ENCODE data around the gene ZNF578.
"Not testable (repeated sequence)": the region's sequence is repeated elsewhere in the genome, so short reads cannot be mapped to it uniquely, and the experiment has no call there.

Gene ZNF578

GRCh38 chr19:52518646-52519045 is 65.3 kb downstream of the ZNF578 start:
- DNase-seq, result no peak

GRCh38 chr19:52519175-52519574 is 65.8 kb downstream of the ZNF578 start:
- DNase-seq, result not testable (repeated sequence)

- DNase-seq, result no peak
Measured at GRCh38 chr19:52520013-52520412, 66.7 kb downstream of the ZNF578 start.

GRCh38 chr19:52522551-52522950 is 69.2 kb downstream of the ZNF578 start:
- no peak for DNase-seq

GRCh38 chr19:52524086-52524485 is 70.7 kb downstream of the ZNF578 start:
- no peak for DNase-seq

- peak; percentile 92 for DNase-seq
Measured at GRCh38 chr19:52527134-52527955, 74.0 kb downstream of the ZNF578 start, which contains the start of gene ZNF808. ZNF808 (plus strand) TSS chr19:52527668; CDS start chr19:52543285, 15,617 bp downstream.

GRCh38 chr19:52527956-52528351 is 74.6 kb downstream of the ZNF578 start:
- no peak for DNase-seq

- DNase-seq, result no peak
Measured at GRCh38 chr19:52532480-52532879, 79.1 kb downstream of the ZNF578 start.

GRCh38 chr19:52533901-52534300 is 80.5 kb downstream of the ZNF578 start:
- no peak for DNase-seq

GRCh38 chr19:52535385-52535770 is 82.0 kb downstream of the ZNF578 start:
- DNase-seq, result not testable (repeated sequence)

- no peak for DNase-seq
Measured at GRCh38 chr19:52535771-52536447, 82.6 kb downstream of the ZNF578 start.

GRCh38 chr19:52536448-52536800 is 83.1 kb downstream of the ZNF578 start:
- no peak for DNase-seq

GRCh38 chr19:52538815-52539214 is 85.5 kb downstream of the ZNF578 start:
- DNase-seq, result not testable (repeated sequence)

- DNase-seq, result not testable (repeated sequence)
Measured at GRCh38 chr19:52541176-52541575, 87.8 kb downstream of the ZNF578 start.

- DNase-seq, result no peak
Measured at GRCh38 chr19:52541608-52542007, 88.3 kb downstream of the ZNF578 start.

- DNase-seq, result not testable (repeated sequence)
Measured at GRCh38 chr19:52542541-52542940, 89.2 kb downstream of the ZNF578 start.

- DNase-seq, result no peak
Measured at GRCh38 chr19:52542984-52543664, 89.8 kb downstream of the ZNF578 start.

GRCh38 chr19:52554216-52554971 is 101.0 kb downstream of the ZNF578 start:
- no peak for DNase-seq

- no peak for DNase-seq
Measured at GRCh38 chr19:52557231-52557995, 104.1 kb downstream of the ZNF578 start.

GRCh38 chr19:52558732-52559445 is 105.5 kb downstream of the ZNF578 start:
- not testable (repeated sequence) for DNase-seq

GRCh38 chr19:52561611-52562010 is 108.3 kb downstream of the ZNF578 start:
- DNase-seq, result not testable (repeated sequence)

Data from DMS153 (cell line).